SK-N-SH (cell line): Measurements from ENCODE around the gene EGFL8. TPM values are rescaled to one million over a fixed set of nuclear protein-coding genes. Genes with fewer than 3 reads are reported as not detected.

Experiments
- CTCF ChIA-PET: fragments of 300-600, 350-600 bp; formaldehyde crosslinking; extraction: SDS; loops from one replicate; lab custom pipeline; 2021; lab: Yijun Ruan, JAX
- POLR2A ChIA-PET: fragments of 350-600 bp; sonication (Branson Sonifier 250); formaldehyde crosslinking; extraction: SDS; loops from one replicate; lab custom pipeline; 2020; ENCODE audit warnings: antibody characterized with exemption, inconsistent platforms; lab: Yijun Ruan, JAX
- DNase-seq: peaks from one replicate; pipeline ENCODE4 v3.0.0; 2012
- H2AFZ ChIP-seq: fragments of 200-600 bp; sonication (generic); 2 replicates; pipeline ENCODE4 v1.8.1; 2016; ENCODE audit warnings: antibody characterized with exemption, mild to moderate bottlenecking, low read depth
- H3F3A ChIP-seq: fragments of 200-600 bp; sonication (generic); replicated peaks from 2 replicates; pipeline ENCODE3; 2016; ENCODE audit warnings: antibody characterized with exemption, mild to moderate bottlenecking; ENCODE audit not compliant: insufficient read depth
- H3K27ac ChIP-seq, 2 experiments: fragments of 200-500 bp in 1 of 2; fragments of 200-600 bp in 1 of 2; sonication (Bioruptor generic) in 1 of 2; sonication (generic), shearing (Covaris generic) in 1 of 2; 2 replicates each; pipeline versions ENCODE4 v1.5.1 to v1.6.1; 2014 to 2016; ENCODE audit warnings: low read depth in 2 of 2, inconsistent platforms in 1 of 2, low read length in 1 of 2, mild to moderate bottlenecking in 1 of 2, mixed read lengths in 1 of 2
- H3K27me3 ChIP-seq: fragments of 200-600 bp; sonication (generic), shearing (Covaris generic); 2 replicates; pipeline ENCODE4 v1.6.1; 2016; ENCODE audit warnings: mixed run types; ENCODE audit not compliant: insufficient read depth
- H3K36me3 ChIP-seq, 2 experiments: fragments of 200-500 bp in 1 of 2; fragments of 200-600 bp in 1 of 2; sonication (Bioruptor generic) in 1 of 2; sonication (generic) in 1 of 2; replicated peaks in 1 of 2; 2 replicates each; pipeline versions ENCODE3 to v1.5.1; 2014 to 2016; ENCODE audit warnings: low read length in 1 of 2, mild to moderate bottlenecking in 1 of 2; ENCODE audit not compliant: insufficient read depth in 2 of 2, control insufficient read depth in 1 of 2
- H3K4me1 ChIP-seq, 2 experiments: fragments of 200-500 bp in 1 of 2; fragments of 200-600 bp in 1 of 2; sonication (Bioruptor generic) in 1 of 2; sonication (generic), shearing (Covaris generic) in 1 of 2; 2 replicates each; pipeline versions ENCODE4 v1.5.1 to v1.6.1; 2014 to 2016; ENCODE audit warnings: low read depth in 1 of 2, low read length in 1 of 2, mixed run types in 1 of 2; ENCODE audit not compliant: insufficient read depth in 2 of 2, control insufficient read depth in 1 of 2
- H3K4me2 ChIP-seq: fragments of 200-600 bp; sonication (generic), shearing (Covaris generic); 2 replicates; pipeline ENCODE4 v1.6.1; 2017; ENCODE audit warnings: mixed run types
- H3K4me3 ChIP-seq, 2 experiments: fragments of 200-500 bp in 1 of 2; fragments of 200-600 bp in 1 of 2; sonication (Bioruptor generic) in 1 of 2; sonication (generic), shearing (Covaris generic) in 1 of 2; 2 replicates each; pipeline versions ENCODE4 v1.5.1 to v1.8.1; 2014 to 2016; ENCODE audit warnings: low read depth in 2 of 2, inconsistent platforms in 1 of 2, low read length in 1 of 2, mild to moderate bottlenecking in 1 of 2, mixed read lengths in 1 of 2, moderate library complexity in 1 of 2
- H3K79me2 ChIP-seq: fragments of 200-600 bp; sonication (generic); 2 replicates; pipeline ENCODE4 v1.8.1; 2017; ENCODE audit warnings: mild to moderate bottlenecking; ENCODE audit not compliant: insufficient read depth
- H3K9ac ChIP-seq: fragments of 200-600 bp; sonication (generic); 2 replicates; pipeline ENCODE4 v1.6.1; 2017; ENCODE audit warnings: mixed run types
- H3K9me2 ChIP-seq: fragments of 200-600 bp; sonication (generic); 2 replicates; pipeline ENCODE4 v1.6.1; 2017; ENCODE audit warnings: mixed run types
- H3K9me3 ChIP-seq: fragments of 200-600 bp; sonication (generic); 2 replicates; pipeline ENCODE4 v1.6.1; 2017; ENCODE audit warnings: mixed run types, mild to moderate bottlenecking, moderate library complexity
- H4K20me1 ChIP-seq: fragments of 200-600 bp; sonication (generic); 2 replicates; pipeline ENCODE4 v1.6.1; 2017; ENCODE audit warnings: mild to moderate bottlenecking, mixed run types; ENCODE audit not compliant: insufficient read depth
- CHD2 ChIP-seq: fragments of 150-350 bp; IDR thresholded peaks from 2 replicates; pipeline ENCODE4 v1.6.1; 2018; ENCODE audit warnings: low read length; ENCODE audit not compliant: partially characterized antibody
- EZH2phosphoT487 ChIP-seq: fragments of 200-600 bp; sonication (generic); IDR thresholded peaks from 2 replicates; pipeline ENCODE4 v1.6.1; 2017; ENCODE audit warnings: low read depth, mixed run types, mild to moderate bottlenecking, antibody characterized with exemption, moderate library complexity, borderline replicate concordance
- FOXM1 ChIP-seq: IDR thresholded peaks from 2 replicates; pipeline ENCODE4 v1.4.0; 2012; ENCODE audit warnings: low read depth, mild to moderate bottlenecking
- GATA2 ChIP-seq: sonication (generic); formaldehyde crosslinking; IDR thresholded peaks from 2 replicates; pipeline ENCODE4 v1.5.0; 2020; ENCODE audit warnings: mild to moderate bottlenecking, missing genetic modification reagents
- JUND ChIP-seq: IDR thresholded peaks from 2 replicates; pipeline ENCODE4 v1.4.0; 2012
- MEF2A ChIP-seq: IDR thresholded peaks from 2 replicates; pipeline ENCODE4 v1.4.0; 2012; ENCODE audit warnings: low read depth, borderline replicate concordance
- MXI1 ChIP-seq: IDR thresholded peaks from 2 replicates; pipeline ENCODE4 v1.6.1; 2012; ENCODE audit warnings: mild to moderate bottlenecking, low read depth, low read length, improper control_type of control experiment
- NRF1 ChIP-seq: IDR thresholded peaks from 2 replicates; pipeline ENCODE4 v1.6.1; 2012; ENCODE audit warnings: low read depth, mild to moderate bottlenecking, low read length
- POLR2AphosphoS5 ChIP-seq: IDR thresholded peaks from 2 replicates; pipeline ENCODE4 v1.6.1; 2012; ENCODE audit warnings: low read depth, low read length
- RAD21 ChIP-seq: IDR thresholded peaks from 2 replicates; pipeline ENCODE4 v1.6.1; 2012; ENCODE audit warnings: mild to moderate bottlenecking, low read length
- SIN3A ChIP-seq: IDR thresholded peaks from 2 replicates; pipeline ENCODE4 v1.6.1; 2012; ENCODE audit warnings: low read depth, mild to moderate bottlenecking, low read length, moderate library complexity, borderline replicate concordance
- SMC3 ChIP-seq: IDR thresholded peaks from 2 replicates; pipeline ENCODE4 v1.6.1; 2012; ENCODE audit warnings: low read depth, low read length, improper control_type of control experiment
- TCF12 ChIP-seq: IDR thresholded peaks from 2 replicates; pipeline ENCODE4 v1.4.0; 2012
- TEAD4 ChIP-seq: IDR thresholded peaks from 2 replicates; pipeline ENCODE4 v1.4.0; 2012; ENCODE audit warnings: mild to moderate bottlenecking, borderline replicate concordance; ENCODE audit not compliant: insufficient read depth
- WGBS: methylation state at CpG from one replicate; pipeline ENCODE4 v1.1.6; 2017; ENCODE audit warnings: low lambda C conversion rate; 5-methylcytosine and 5-hydroxymethylcytosine counted together
- polyA plus RNA-seq, 3 experiments: library from polyadenylated mRNA; depleted of rRNA; stranded (reverse); fragments of >200 nt; gene quantifications; 2 replicates each; pipeline ENCODE4 v1.2.3, GENCODE V29; 2012
- TF ChIP-seq, protein P1 (sequence below): IDR thresholded peaks from 2 replicates; pipeline ENCODE4 v1.6.1; 2012; ENCODE audit warnings: mild to moderate bottlenecking, low read depth, low read length, moderate library complexity
- TF ChIP-seq, protein P2 (sequence below): IDR thresholded peaks from 2 replicates; pipeline ENCODE4 v1.4.0; 2012; ENCODE audit warnings: low read depth
- TF ChIP-seq, protein P3 (sequence below): fragments of 150-350 bp; IDR thresholded peaks from 2 replicates; pipeline ENCODE4 v1.6.1; 2017; ENCODE audit warnings: antibody characterized with exemption, low read length, low read depth, borderline replicate concordance
- TF ChIP-seq, protein P4 (sequence below): fragments of 200-600 bp; sonication (generic); IDR thresholded peaks from 2 replicates; pipeline ENCODE4 v1.6.1; 2017; ENCODE audit warnings: antibody characterized with exemption, mild to moderate bottlenecking, moderate library complexity
- TF ChIP-seq, protein P5 (sequence below): IDR thresholded peaks from 2 replicates; pipeline ENCODE4 v1.4.0; 2012; ENCODE audit warnings: low read depth, borderline replicate concordance

The EGFL8 gene
- polyA plus RNA-seq, 1 of the 3 experiments (the other 2 are of a cell fraction) = 7.7 TPM

DNA sequence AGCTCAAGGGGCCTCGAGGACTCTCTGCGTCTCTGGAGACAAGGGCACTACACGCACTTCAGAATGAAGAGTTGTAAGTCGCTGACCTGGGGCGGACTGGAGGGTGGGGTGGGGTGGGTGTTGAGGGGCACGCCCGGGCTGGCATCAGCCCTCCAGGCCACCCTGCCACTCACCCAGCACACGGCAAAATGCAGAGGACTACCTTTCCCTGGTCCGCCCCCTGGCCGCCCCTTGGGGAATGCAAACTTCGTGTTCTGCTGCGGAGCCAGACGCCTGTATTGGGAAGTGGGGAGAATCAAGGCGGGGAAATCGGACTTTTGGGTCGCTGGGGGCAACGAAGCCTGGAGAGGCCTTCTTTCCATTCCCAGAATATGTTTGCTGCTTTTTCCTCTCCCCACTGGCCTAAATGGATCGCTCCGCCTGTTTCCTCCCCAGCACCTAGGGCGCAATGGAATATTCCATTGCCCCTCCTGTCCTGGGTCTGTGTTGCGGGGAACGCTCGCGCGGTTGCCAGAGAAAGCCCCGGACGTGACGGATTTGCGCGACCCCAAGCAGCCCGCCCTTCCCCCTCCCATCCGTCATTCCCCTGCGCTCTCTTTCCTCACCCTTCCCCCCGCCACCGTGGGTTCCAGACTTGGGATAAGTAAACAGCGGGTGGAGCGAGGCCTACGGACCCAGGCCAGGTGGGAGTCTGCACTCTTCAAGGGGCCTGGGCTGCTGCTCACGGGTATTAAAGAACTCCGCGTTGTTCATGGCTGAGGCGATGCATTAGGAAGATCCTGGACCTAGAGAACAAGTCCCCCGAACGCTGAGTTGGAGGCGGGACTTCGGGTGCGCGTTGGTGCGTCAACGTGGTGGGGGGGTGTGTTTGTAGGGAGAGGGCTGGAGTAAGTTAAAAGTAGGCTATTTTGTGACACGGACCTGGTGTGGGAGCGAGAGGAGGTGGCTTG, 10.6 kb upstream of the EGFL8 start, which contains the start of gene PPT2 (continued):
- TF ChIP-seq RAD21 (no peak; the same call in 1 of the 2 replicates), GATA2 (no peak), NRF1 (no peak), TCF12 (peak; percentile 40; the same call in 1 of the 2 replicates), SIN3A (peak; percentile 91), CHD2 (peak; percentile 98)
- TF ChIP-seq, protein P1, sequence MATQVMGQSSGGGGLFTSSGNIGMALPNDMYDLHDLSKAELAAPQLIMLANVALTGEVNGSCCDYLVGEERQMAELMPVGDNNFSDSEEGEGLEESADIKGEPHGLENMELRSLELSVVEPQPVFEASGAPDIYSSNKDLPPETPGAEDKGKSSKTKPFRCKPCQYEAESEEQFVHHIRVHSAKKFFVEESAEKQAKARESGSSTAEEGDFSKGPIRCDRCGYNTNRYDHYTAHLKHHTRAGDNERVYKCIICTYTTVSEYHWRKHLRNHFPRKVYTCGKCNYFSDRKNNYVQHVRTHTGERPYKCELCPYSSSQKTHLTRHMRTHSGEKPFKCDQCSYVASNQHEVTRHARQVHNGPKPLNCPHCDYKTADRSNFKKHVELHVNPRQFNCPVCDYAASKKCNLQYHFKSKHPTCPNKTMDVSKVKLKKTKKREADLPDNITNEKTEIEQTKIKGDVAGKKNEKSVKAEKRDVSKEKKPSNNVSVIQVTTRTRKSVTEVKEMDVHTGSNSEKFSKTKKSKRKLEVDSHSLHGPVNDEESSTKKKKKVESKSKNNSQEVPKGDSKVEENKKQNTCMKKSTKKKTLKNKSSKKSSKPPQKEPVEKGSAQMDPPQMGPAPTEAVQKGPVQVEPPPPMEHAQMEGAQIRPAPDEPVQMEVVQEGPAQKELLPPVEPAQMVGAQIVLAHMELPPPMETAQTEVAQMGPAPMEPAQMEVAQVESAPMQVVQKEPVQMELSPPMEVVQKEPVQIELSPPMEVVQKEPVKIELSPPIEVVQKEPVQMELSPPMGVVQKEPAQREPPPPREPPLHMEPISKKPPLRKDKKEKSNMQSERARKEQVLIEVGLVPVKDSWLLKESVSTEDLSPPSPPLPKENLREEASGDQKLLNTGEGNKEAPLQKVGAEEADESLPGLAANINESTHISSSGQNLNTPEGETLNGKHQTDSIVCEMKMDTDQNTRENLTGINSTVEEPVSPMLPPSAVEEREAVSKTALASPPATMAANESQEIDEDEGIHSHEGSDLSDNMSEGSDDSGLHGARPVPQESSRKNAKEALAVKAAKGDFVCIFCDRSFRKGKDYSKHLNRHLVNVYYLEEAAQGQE = no peak
- TF ChIP-seq, protein P2, sequence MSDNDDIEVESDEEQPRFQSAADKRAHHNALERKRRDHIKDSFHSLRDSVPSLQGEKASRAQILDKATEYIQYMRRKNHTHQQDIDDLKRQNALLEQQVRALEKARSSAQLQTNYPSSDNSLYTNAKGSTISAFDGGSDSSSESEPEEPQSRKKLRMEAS = peak; percentile 69

GRCh38 chr6:32154514-32155161, 9.8 kb upstream of the EGFL8 start:
- H3K79me2 ChIP-seq = peaks cover 19% of the 10 kb centered on the region
- peak overlapping the region; percentile 94 for H3K4me2 ChIP-seq
- no peaks in the 10 kb centered on the region for H3K9me2 ChIP-seq
- peak overlapping the region; percentile 87 for H2AFZ ChIP-seq
- H3K36me3 ChIP-seq = peaks cover 16 to 22% of the 10 kb centered on the region in 2 experiments
- no peaks in the 10 kb centered on the region for H4K20me1 ChIP-seq
- peak overlapping the region; percentile 86 to 95 for H3K27ac ChIP-seq
- peaks cover 4% of the 10 kb centered on the region for H3F3A ChIP-seq
- WGBS = 6% methylated on average over 8 of the region's 34 CpGs
- H3K4me1 ChIP-seq = peaks cover 13 to 31% of the 10 kb centered on the region in 2 experiments; a peak in 3 of 4 replicates
- H3K4me3 ChIP-seq = peak overlapping the region; percentile 75 to 81
- ChIA-PET CTCF (interaction anchor here (0.6 to 1.3 kb wide), 15 partner anchors 10 to 108 kb away, joined by 3 to 30 read pairs (median 4); partner anchors contain the start of genes EGFL8 and FKBPL), POLR2A (interaction anchor here (1.2 kb wide), 1 partner anchor 41 kb away, joined by 5 read pairs; no protein-coding TSS in a partner anchor)
- H3K27me3 ChIP-seq = no peaks in the 10 kb centered on the region
- H3K9ac ChIP-seq = peak overlapping the region; percentile 84
- no peaks in the 10 kb centered on the region for H3K9me3 ChIP-seq
- TF ChIP-seq SIN3A (0 out of 2 replicates have a peak, but pooled peaks have one; percentile 39), TEAD4 (no peak), POLR2AphosphoS5 (no peak), RAD21 (peak; percentile 75), MEF2A (no peak), GATA2 (no peak), CHD2 (no peak), NRF1 (no peak), JUND (no peak), MXI1 (peak; percentile 62), SMC3 (peak; percentile 60; the same call in 1 of the 2 replicates), EZH2phosphoT487 (no peak), FOXM1 (no peak)
- TF ChIP-seq, protein P3, sequence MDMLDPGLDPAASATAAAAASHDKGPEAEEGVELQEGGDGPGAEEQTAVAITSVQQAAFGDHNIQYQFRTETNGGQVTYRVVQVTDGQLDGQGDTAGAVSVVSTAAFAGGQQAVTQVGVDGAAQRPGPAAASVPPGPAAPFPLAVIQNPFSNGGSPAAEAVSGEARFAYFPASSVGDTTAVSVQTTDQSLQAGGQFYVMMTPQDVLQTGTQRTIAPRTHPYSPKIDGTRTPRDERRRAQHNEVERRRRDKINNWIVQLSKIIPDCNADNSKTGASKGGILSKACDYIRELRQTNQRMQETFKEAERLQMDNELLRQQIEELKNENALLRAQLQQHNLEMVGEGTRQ = no peak
- TF ChIP-seq, protein P4, sequence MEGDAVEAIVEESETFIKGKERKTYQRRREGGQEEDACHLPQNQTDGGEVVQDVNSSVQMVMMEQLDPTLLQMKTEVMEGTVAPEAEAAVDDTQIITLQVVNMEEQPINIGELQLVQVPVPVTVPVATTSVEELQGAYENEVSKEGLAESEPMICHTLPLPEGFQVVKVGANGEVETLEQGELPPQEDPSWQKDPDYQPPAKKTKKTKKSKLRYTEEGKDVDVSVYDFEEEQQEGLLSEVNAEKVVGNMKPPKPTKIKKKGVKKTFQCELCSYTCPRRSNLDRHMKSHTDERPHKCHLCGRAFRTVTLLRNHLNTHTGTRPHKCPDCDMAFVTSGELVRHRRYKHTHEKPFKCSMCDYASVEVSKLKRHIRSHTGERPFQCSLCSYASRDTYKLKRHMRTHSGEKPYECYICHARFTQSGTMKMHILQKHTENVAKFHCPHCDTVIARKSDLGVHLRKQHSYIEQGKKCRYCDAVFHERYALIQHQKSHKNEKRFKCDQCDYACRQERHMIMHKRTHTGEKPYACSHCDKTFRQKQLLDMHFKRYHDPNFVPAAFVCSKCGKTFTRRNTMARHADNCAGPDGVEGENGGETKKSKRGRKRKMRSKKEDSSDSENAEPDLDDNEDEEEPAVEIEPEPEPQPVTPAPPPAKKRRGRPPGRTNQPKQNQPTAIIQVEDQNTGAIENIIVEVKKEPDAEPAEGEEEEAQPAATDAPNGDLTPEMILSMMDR = peak; percentile 61
- TF ChIP-seq, protein P5, sequence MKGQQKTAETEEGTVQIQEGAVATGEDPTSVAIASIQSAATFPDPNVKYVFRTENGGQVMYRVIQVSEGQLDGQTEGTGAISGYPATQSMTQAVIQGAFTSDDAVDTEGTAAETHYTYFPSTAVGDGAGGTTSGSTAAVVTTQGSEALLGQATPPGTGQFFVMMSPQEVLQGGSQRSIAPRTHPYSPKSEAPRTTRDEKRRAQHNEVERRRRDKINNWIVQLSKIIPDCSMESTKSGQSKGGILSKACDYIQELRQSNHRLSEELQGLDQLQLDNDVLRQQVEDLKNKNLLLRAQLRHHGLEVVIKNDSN = no peak
- TF ChIP-seq, protein P2 = peak; percentile 62
- peak; percentile 81 for DNase-seq
